NCI-H526 (cell line): ENCODE data around the gene OR10A4.
"Not testable (repeated sequence)": the region's sequence is repeated elsewhere in the genome, so short reads cannot be mapped to it uniquely, and the experiment has no call there.

Experiments
- DNase-seq, 2 experiments: peaks; one replicate each; lab custom pipeline; 2025; lab: John Stamatoyannopoulos, UW

The OR10A4 gene

GRCh38 chr11:6876325-6876724, at the start of gene OR10A4:
TSS of gene OR10A4 (plus strand) at chr11:6876625. CDS start at chr11:6876648, 23 bp downstream.
- no peak for DNase-seq

GRCh38 chr11:6828103-6828502, 48.3 kb upstream of the OR10A4 start:
- DNase-seq, result no peak

GRCh38 chr11:6833356-6833755, 43.1 kb upstream of the OR10A4 start:
- DNase-seq, result no peak

- no peak for DNase-seq
These were observed 42.4 kb upstream of the OR10A4 start for GRCh38 chr11:6834021-6834420.

GRCh38 chr11:6841694-6842093, 34.7 kb upstream of the OR10A4 start:
- no peak for DNase-seq

GRCh38 chr11:6843670-6844069, 32.8 kb upstream of the OR10A4 start:
- peak in 1 of 2 experiments; percentile 14 for DNase-seq

- DNase-seq, result no peak
These were observed 32.1 kb upstream of the OR10A4 start for GRCh38 chr11:6844356-6844755.

- DNase-seq, result no peak
These were observed 31.0 kb upstream of the OR10A4 start, which contains the start of gene OR10A5 for GRCh38 chr11:6845383-6845782. TSS of gene OR10A5 (plus strand) at chr11:6845683. CDS start at chr11:6845683, 0 bp downstream.

- no peak for DNase-seq
These were observed 25.9 kb upstream of the OR10A4 start for GRCh38 chr11:6850526-6850925.

GRCh38 chr11:6854801-6855200, 21.6 kb upstream of the OR10A4 start:
- DNase-seq, result not testable (repeated sequence)

GRCh38 chr11:6855971-6856541, 20.4 kb upstream of the OR10A4 start:
- DNase-seq, result no peak

- no peak for DNase-seq
These were observed 19.6 kb upstream of the OR10A4 start for GRCh38 chr11:6856871-6857270.

- no peak for DNase-seq
These were observed 13.5 kb upstream of the OR10A4 start, which contains the start of gene OR10A2 for GRCh38 chr11:6862961-6863360. TSS of gene OR10A2 (plus strand) at chr11:6863057. CDS start at chr11:6869755, 6,698 bp downstream.

GRCh38 chr11:6864438-6864837, 12.0 kb upstream of the OR10A4 start:
- DNase-seq, result no peak

GRCh38 chr11:6871278-6871677, 5.1 kb upstream of the OR10A4 start:
- no peak for DNase-seq

GRCh38 chr11:6875761-6876160, 664 bp upstream of the OR10A4 start:
- DNase-seq, result no peak

GRCh38 chr11:6876914-6877313, 489 bp downstream of the OR10A4 start:
- DNase-seq, result no peak

GRCh38 chr11:6882751-6883150, 6.3 kb downstream of the OR10A4 start:
- DNase-seq, result no peak

GRCh38 chr11:6887711-6888110, 11.3 kb downstream of the OR10A4 start:
- DNase-seq, result not testable (repeated sequence)

- DNase-seq, result no peak
These were observed 12.4 kb downstream of the OR10A4 start for GRCh38 chr11:6888830-6889229.

GRCh38 chr11:6889835-6890234, 13.4 kb downstream of the OR10A4 start:
- no peak for DNase-seq

- no peak for DNase-seq
These were observed 16.0 kb downstream of the OR10A4 start, which contains the start of gene OR2D2 for GRCh38 chr11:6892400-6892799. TSS of gene OR2D2 (minus strand) at chr11:6892500. CDS start at chr11:6892500, 0 bp downstream.

- peak in 1 of 2 experiments; percentile 5 for DNase-seq
These were observed 17.7 kb downstream of the OR10A4 start for GRCh38 chr11:6894097-6894496.

- peak; percentile 61 to 64 for DNase-seq
These were observed 18.6 kb downstream of the OR10A4 start for GRCh38 chr11:6895010-6895409.
